KMS-11 (cell line): ENCODE results near the gene RNF220.

Source experiments
- H2AFZ ChIP-seq: fragments of 200-600 bp; sonication (generic); 2 replicates; pipeline ENCODE4 v1.6.1; 2016; ENCODE audit warnings: antibody characterized with exemption, mixed run types, low read depth
- H3K27ac ChIP-seq: fragments of 200-600 bp; sonication (generic); 2 replicates; pipeline ENCODE4 v1.6.1; 2016; ENCODE audit warnings: mild to moderate bottlenecking, mixed run types
- H3K27me3 ChIP-seq: fragments of 200-600 bp; sonication (generic); 2 replicates; pipeline ENCODE4 v1.6.1; 2017; ENCODE audit warnings: mild to moderate bottlenecking, low read depth, mixed run types, moderate library complexity; ENCODE audit not compliant: insufficient read depth
- H3K36me3 ChIP-seq: fragments of 200-600 bp; sonication (generic); 2 replicates; pipeline ENCODE4 v1.6.1; 2017; ENCODE audit warnings: mild to moderate bottlenecking, mixed run types; ENCODE audit not compliant: insufficient read depth
- H3K4me1 ChIP-seq: fragments of 200-600 bp; sonication (generic); 2 replicates; pipeline ENCODE4 v1.6.1; 2016; ENCODE audit warnings: mild to moderate bottlenecking, low read depth, mixed run types; ENCODE audit not compliant: poor library complexity, severe bottlenecking
- H3K4me2 ChIP-seq: fragments of 200-600 bp; sonication (generic); 2 replicates; pipeline ENCODE4 v1.7.0; 2016; ENCODE audit warnings: mild to moderate bottlenecking, mixed run types
- H3K4me3 ChIP-seq: fragments of 200-600 bp; sonication (generic); IDR thresholded peaks from 2 replicates; pipeline ENCODE4 v1.6.1; 2017; ENCODE audit warnings: low read depth, low read length, mixed read lengths; ENCODE audit not compliant: insufficient read depth
- H3K79me2 ChIP-seq: fragments of 200-600 bp; sonication (generic); 2 replicates; pipeline ENCODE4 v1.6.1; 2016; ENCODE audit warnings: low read depth, mixed run types; ENCODE audit not compliant: insufficient read depth
- H3K9ac ChIP-seq: fragments of 200-600 bp; sonication (generic); 2 replicates; pipeline ENCODE4 v1.6.1; 2016; ENCODE audit warnings: mild to moderate bottlenecking, mixed run types
- H4K20me1 ChIP-seq: fragments of 200-600 bp; sonication (generic); 2 replicates; pipeline ENCODE4 v1.6.1; 2016; ENCODE audit warnings: mild to moderate bottlenecking, mixed run types; ENCODE audit not compliant: insufficient read depth
- CTCF ChIP-seq: fragments of 200-600 bp; sonication (generic); conservative IDR thresholded peaks from 2 replicates; pipeline ENCODE4 v1.6.1; 2017; ENCODE audit warnings: low read depth, mild to moderate bottlenecking, antibody characterized with exemption, low read length, moderate library complexity, mixed read lengths

RNF220 gene

GRCh38 chr1:44641126-44642102 is 236.4 kb downstream of the RNF220 start:
- Histone ChIP-seq H3K4me3 (no peak overlapping the region), H3K27ac (no peak overlapping the region), H3K79me2 (no peaks in the 10 kb centered on the region), H3K4me2 (no peak overlapping the region), H3K27me3 (no peaks in the 10 kb centered on the region), H3K4me1 (no peaks in the 10 kb centered on the region), H4K20me1 (no peaks in the 10 kb centered on the region), H3K36me3 (no peaks in the 10 kb centered on the region), H2AFZ (no peak overlapping the region), H3K9ac (no peak overlapping the region)
- TF ChIP-seq CTCF: no peak

- Histone ChIP-seq H3K4me3 (no peak overlapping the region), H4K20me1 (no peaks in the 10 kb centered on the region), H3K4me2 (no peak overlapping the region), H3K9ac (no peak overlapping the region), H3K27me3 (no peaks in the 10 kb centered on the region), H3K79me2 (no peaks in the 10 kb centered on the region), H3K4me1 (no peaks in the 10 kb centered on the region), H3K27ac (no peak overlapping the region), H2AFZ (no peak overlapping the region), H3K36me3 (no peaks in the 10 kb centered on the region)
- TF ChIP-seq CTCF: no peak
These were observed 237.2 kb downstream of the RNF220 start for GRCh38 chr1:44642255-44642654.

GRCh38 chr1:44642925-44643324 is 237.9 kb downstream of the RNF220 start:
- H3K4me3 ChIP-seq: no peak overlapping the region
- no peaks in the 10 kb centered on the region for H3K4me1 ChIP-seq
- H3K27ac ChIP-seq: no peak overlapping the region
- no peak overlapping the region for H2AFZ ChIP-seq
- H3K79me2 ChIP-seq: no peaks in the 10 kb centered on the region
- TF ChIP-seq CTCF: no peak
- H3K36me3 ChIP-seq: no peaks in the 10 kb centered on the region
- H4K20me1 ChIP-seq: no peaks in the 10 kb centered on the region
- H3K9ac ChIP-seq: no peak overlapping the region
- no peak overlapping the region for H3K4me2 ChIP-seq
- no peaks in the 10 kb centered on the region for H3K27me3 ChIP-seq

GRCh38 chr1:44643721-44644334 is 238.8 kb downstream of the RNF220 start:
- no peaks in the 10 kb centered on the region for H3K36me3 ChIP-seq

More at GRCh38 chr1:44643721-44644334, 238.8 kb downstream of the RNF220 start:
- H3K27me3 ChIP-seq: no peaks in the 10 kb centered on the region
- no peak overlapping the region for H3K9ac ChIP-seq
- H3K27ac ChIP-seq: no peak overlapping the region
- H4K20me1 ChIP-seq: no peaks in the 10 kb centered on the region
- H3K4me2 ChIP-seq: no peak overlapping the region
- H3K4me3 ChIP-seq: no peak overlapping the region
- no peaks in the 10 kb centered on the region for H3K79me2 ChIP-seq
- no peaks in the 10 kb centered on the region for H3K4me1 ChIP-seq
- no peak overlapping the region for H2AFZ ChIP-seq
- no peak for TF ChIP-seq CTCF
